Ovary (tissue), 9 donors: ENCODE data around the gene ANO3. TPM values are rescaled to one million over a fixed set of nuclear protein-coding genes. Genes with fewer than 3 reads are reported as not detected.

Experiments used
- DNase-seq, 5 donors: peaks; one replicate each; pipeline ENCODE4 v3.0.0-alpha.2; 2019 to 2020
- H3K27ac ChIP-seq, 2 donors: fragments of 200-600 bp; one replicate each; pipeline versions ENCODE4 v1.5.1 to v1.8.0; 2019 to 2022
- H3K27me3 ChIP-seq: fragments of 200-600 bp; one replicate; pipeline ENCODE4 v1.8.0; 2022
- H3K36me3 ChIP-seq: fragments of 200-600 bp; sonication (generic); one replicate; pipeline ENCODE4 v1.5.1; 2019
- H3K4me1 ChIP-seq: one replicate; pipeline ENCODE4 v1.8.1; 2013; ENCODE audit warnings: mild to moderate bottlenecking, moderate library complexity; ENCODE audit not compliant: insufficient read depth
- H3K4me3 ChIP-seq: fragments of 200-600 bp; sonication (generic); one replicate; pipeline ENCODE4 v1.5.1; 2017
- H3K9me3 ChIP-seq, 2 donors: fragments of 200-600 bp in 1 of 2; sonication (generic) in 1 of 2; one replicate each; pipeline versions ENCODE4 v1.5.1 to v1.8.1; 2013 to 2019; ENCODE audit warnings: mild to moderate bottlenecking in 1 of 2, moderate library complexity in 1 of 2
- EP300 ChIP-seq: sonication (generic); formaldehyde crosslinking; IDR thresholded peaks from one replicate; pipeline ENCODE4 v1.6.1; 2017; ENCODE audit warnings: antibody characterized with exemption
- POLR2A ChIP-seq: fragments of 450-650 bp; IDR thresholded peaks from one replicate; pipeline ENCODE4 v1.6.1; 2017; ENCODE audit warnings: antibody characterized with exemption, mild to moderate bottlenecking, moderate library complexity
- WGBS, 3 donors: extraction: QIAGEN DNeasy Blood & Tissue Kit in 1 of 3; methylation state at CpG; one replicate each; pipeline versions ENCODE4 v1.1.5 to v1.1.7; 2013 to 2017; 5-methylcytosine and 5-hydroxymethylcytosine counted together
- intact Hi-C, 4 donors: fragments of 100-400 bp; cut with DNase I; formaldehyde crosslinking; loops; one replicate each; pipeline versions ENCODE4 v1.11.0 to v1.15.1; 2022 to 2023
- polyA plus RNA-seq, 2 donors: library from polyadenylated mRNA; stranded (reverse); fragments of 200-250 nt in 1 of 2; fragments of 350-450 nt in 1 of 2; fragmentation: Illumina TruSeq in 1 of 2; extraction: RNeasy Lipid Tissue Mini Kit (QIAGEN cat#74804) in 1 of 2; gene quantifications; one replicate each; pipeline ENCODE4 v1.2.3, GENCODE V29; 2013 to 2014
- total RNA-seq, 7 donors: library from RNA; depleted of rRNA in 2 of 7; stranded (reverse); fragments of >200 nt in 2 of 7; fragmentation: NEBNext Ultra II Directional in 3 of 7; extraction: Animal tissue kit (Norgen Biotek cat#: 25700) in 3 of 7; gene quantifications; one replicate each; pipeline versions ENCODE4 v1.1.0 to v1.2.4, GENCODE V29; 2016 to 2023
- TF ChIP-seq, protein P1 (sequence below), 3 donors: fragments of 450-650 bp in 2 of 3; fragments of 200-600 bp in 1 of 3; IDR thresholded peaks; one replicate each; pipeline versions ENCODE4 v1.5.1 to v1.8.0; 2016 to 2022; ENCODE audit warnings: antibody characterized with exemption in 3 of 3, mild to moderate bottlenecking in 1 of 3
- donor health status: DM: no; HTN: no; CAD: no; lungs with moderate emphysema.
- donor health status: DM: no; HTN: no; CAD: no.
- donor health status: Bipolar disorder and iron deficiency.
- donor health status: DM: yes; HTN: yes; CAD: no.
- donor health status: DM: no; HTN: no; CAD: no.
- donor health status: DM: yes; HTN: yes; CAD: no.

ANO3 gene
- total and polyA plus RNA-seq, 9 donors = under 0.01 to 0.93 (median 0.08) TPM; not detected in 1

DNA sequence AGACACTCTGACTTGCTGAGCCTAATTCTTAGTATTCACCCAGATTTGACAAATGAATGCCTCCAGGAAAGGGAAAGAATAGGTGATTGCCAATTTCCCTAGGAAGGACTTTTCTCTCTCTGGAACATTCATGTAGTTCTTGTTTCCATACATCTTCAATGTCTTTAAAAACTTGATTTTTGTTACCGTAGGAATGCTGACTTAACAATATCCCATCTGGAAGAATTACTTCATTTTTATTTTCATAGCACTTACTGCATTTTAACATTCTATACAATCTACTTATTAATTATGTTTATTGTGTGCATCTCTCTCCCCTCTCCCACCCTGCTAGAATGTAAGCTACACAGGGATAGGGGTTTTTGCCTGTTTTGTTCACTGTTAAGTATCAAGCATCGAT lies 323.4 kb downstream of the ANO3 start:
- H3K9me3 ChIP-seq = no peaks in the 10 kb centered on the region
- H3K27ac ChIP-seq = no peak overlapping the region
- no peak for DNase-seq
- intact Hi-C loops = no loop called here
- H3K36me3 ChIP-seq = no peaks in the 10 kb centered on the region
- no peak for TF ChIP-seq EP300
- TF ChIP-seq, protein P1, sequence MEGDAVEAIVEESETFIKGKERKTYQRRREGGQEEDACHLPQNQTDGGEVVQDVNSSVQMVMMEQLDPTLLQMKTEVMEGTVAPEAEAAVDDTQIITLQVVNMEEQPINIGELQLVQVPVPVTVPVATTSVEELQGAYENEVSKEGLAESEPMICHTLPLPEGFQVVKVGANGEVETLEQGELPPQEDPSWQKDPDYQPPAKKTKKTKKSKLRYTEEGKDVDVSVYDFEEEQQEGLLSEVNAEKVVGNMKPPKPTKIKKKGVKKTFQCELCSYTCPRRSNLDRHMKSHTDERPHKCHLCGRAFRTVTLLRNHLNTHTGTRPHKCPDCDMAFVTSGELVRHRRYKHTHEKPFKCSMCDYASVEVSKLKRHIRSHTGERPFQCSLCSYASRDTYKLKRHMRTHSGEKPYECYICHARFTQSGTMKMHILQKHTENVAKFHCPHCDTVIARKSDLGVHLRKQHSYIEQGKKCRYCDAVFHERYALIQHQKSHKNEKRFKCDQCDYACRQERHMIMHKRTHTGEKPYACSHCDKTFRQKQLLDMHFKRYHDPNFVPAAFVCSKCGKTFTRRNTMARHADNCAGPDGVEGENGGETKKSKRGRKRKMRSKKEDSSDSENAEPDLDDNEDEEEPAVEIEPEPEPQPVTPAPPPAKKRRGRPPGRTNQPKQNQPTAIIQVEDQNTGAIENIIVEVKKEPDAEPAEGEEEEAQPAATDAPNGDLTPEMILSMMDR (IDR thresholded peaks at IDR 0.05) = no peak
- no peak for TF ChIP-seq POLR2A
- no peaks in the 10 kb centered on the region for H3K4me1 ChIP-seq
- H3K27me3 ChIP-seq = no peaks in the 10 kb centered on the region
- no peak overlapping the region for H3K4me3 ChIP-seq
- 87 to 94% (median 87%) methylated on average over 2 of the region's 2 CpGs for WGBS, 3 donors

DNA sequence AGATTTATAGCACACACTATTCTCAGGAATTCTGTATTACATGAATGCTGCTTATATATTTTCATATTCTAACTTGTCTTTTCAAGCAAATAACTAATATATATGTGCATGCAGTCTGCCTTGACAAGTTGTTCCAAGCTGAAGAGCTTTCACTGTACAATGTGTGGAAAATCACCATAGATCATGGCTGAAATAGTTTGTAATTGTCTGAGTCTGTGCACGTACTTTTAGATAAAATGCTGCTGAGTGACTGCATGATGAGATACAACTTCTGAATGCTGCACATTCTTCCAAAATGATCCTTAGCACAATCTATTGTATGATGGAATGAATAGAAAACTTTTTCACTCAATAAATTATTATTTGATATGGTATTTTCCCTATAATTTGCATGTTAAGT lies 331.0 kb downstream of the ANO3 start:
- Histone ChIP-seq H3K27ac (no peak overlapping the region), H3K36me3 (no peaks in the 10 kb centered on the region), H3K4me1 (no peaks in the 10 kb centered on the region), H3K4me3 (no peak overlapping the region), H3K27me3 (no peaks in the 10 kb centered on the region), H3K9me3 (no peaks in the 10 kb centered on the region)
- no peak for DNase-seq
- TF ChIP-seq EP300 = no peak
- intact Hi-C loops = no loop called here
- WGBS, 3 donors = 33 to 73% (median 47%) methylated on average over 1 of the region's 1 CpG

DNA sequence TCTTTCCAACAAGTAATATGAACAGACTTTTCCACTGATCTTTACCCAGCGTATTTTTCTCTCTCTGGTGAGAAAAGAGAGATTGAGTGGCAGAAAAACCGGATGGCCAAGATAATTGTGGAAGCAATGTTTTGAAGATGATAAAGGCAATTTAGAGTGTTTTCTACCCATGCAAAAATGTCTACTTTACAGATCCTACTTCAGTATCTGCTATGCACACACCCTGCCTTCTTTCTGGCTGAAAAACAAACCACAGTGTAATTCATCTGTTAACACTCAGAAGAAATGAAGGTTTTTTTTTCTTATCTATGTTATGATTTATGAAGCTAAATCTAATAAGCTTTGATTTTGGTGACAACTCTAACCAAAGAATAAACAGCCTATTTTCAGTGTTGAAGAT lies 333.1 kb downstream of the ANO3 start:
- Histone ChIP-seq H3K27ac (no peak overlapping the region), H3K27me3 (no peaks in the 10 kb centered on the region), H3K4me1 (no peaks in the 10 kb centered on the region), H3K36me3 (no peaks in the 10 kb centered on the region), H3K4me3 (no peak overlapping the region), H3K9me3 (no peaks in the 10 kb centered on the region)
- intact Hi-C loops = no loop called here
- 52 to 66% (median 58%) methylated on average over 2 of the region's 2 CpGs for WGBS, 3 donors
- no peak for DNase-seq
- TF ChIP-seq EP300 = no peak
- TF ChIP-seq, protein P1 (IDR thresholded peaks at IDR 0.05) = no peak
- TF ChIP-seq POLR2A = no peak

DNA sequence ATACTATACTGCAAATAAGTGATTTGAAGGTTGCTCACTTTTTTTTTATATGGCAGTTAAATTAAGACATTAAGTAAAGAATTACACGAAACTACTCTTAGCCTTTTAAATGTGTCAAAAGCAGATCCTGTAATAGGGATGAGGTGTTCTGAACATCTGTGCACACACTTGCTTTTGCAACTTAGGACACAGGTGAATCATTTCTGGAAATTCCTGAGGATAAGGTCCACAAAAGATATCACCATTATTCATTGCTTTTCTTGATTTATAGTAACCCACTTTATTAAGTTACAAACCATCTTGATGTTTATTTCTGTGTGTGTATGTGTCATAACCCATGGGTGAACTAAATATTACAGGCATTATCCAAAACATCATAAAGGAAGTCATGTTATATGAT lies 334.0 kb downstream of the ANO3 start:
- TF ChIP-seq EP300 (no peak), POLR2A (no peak)
- TF ChIP-seq, protein P1 (IDR thresholded peaks at IDR 0.05) = no peak
- 59 to 76% (median 66%) methylated on average over 1 of the region's 1 CpG for WGBS, 3 donors
- Histone ChIP-seq H3K36me3 (no peaks in the 10 kb centered on the region), H3K4me3 (no peak overlapping the region), H3K4me1 (no peaks in the 10 kb centered on the region), H3K27ac (no peak overlapping the region), H3K9me3 (no peaks in the 10 kb centered on the region), H3K27me3 (no peaks in the 10 kb centered on the region)
- intact Hi-C loops = no loop called here
- no peak for DNase-seq

DNA sequence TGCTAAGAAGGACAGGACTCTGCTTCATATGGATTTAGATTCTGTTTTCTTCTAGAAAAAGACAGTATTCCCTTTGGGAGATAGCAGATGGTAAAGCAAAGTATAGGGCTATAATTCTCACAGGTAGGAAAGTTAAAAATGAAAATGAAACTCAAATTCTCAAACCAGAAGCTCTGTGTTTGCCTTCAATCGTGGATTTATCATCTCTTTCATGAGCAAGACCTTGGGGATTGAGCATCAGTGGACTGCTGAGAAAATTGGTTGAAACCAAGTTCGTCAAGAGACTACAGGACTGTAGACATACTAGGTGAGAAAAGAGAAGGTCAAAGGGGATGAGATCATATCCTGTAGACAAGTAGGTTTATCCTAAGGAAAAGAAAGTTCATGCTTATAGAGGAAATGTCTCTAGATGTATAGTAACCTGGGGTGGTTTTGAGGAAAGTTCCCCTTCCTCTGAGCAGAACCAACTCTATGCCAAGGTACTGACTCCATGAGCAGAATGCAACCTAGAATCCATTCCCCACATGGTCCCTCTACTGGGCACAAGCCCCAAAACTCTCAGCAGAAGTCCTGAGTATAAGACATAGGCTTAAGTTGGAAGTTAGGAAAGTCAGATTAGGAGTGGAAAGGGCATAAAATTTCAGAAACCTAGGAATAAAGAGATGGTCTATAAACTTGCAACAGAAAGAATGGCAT lies 343.5 kb downstream of the ANO3 start:
- Histone ChIP-seq H3K4me1 (no peaks in the 10 kb centered on the region), H3K9me3 (no peaks in the 10 kb centered on the region), H3K36me3 (no peaks in the 10 kb centered on the region), H3K27me3 (no peaks in the 10 kb centered on the region), H3K4me3 (no peak overlapping the region), H3K27ac (no peak overlapping the region)
- TF ChIP-seq POLR2A = no peak
- TF ChIP-seq, protein P1 (IDR thresholded peaks at IDR 0.05) = no peak
- TF ChIP-seq EP300 = no peak
- intact Hi-C loops = no loop called here
- WGBS, 3 donors = 49 to 65% (median 54%) methylated on average over 2 of the region's 2 CpGs
- DNase-seq = no peak
